OCI-LY1 (cell line): ENCODE results near the gene DYNC1I1.

Experiments
- H2AFZ ChIP-seq: fragments of 200-600 bp; sonication (generic), shearing (Covaris generic); 2 replicates; pipeline ENCODE4 v1.6.0; 2014; ENCODE audit warnings: antibody characterized with exemption, mild to moderate bottlenecking, low read length
- H3F3A ChIP-seq: fragments of 200-600 bp; sonication (generic), shearing (Covaris generic); 2 replicates; pipeline ENCODE4 v1.6.0; 2014; ENCODE audit warnings: mild to moderate bottlenecking, antibody characterized with exemption, low read length, moderate library complexity; ENCODE audit not compliant: insufficient read depth
- H3K27ac ChIP-seq: fragments of 200-600 bp; sonication (generic); 2 replicates; pipeline ENCODE4 v1.5.1; 2014; ENCODE audit warnings: low read length, mixed run types, mild to moderate bottlenecking, low read depth; ENCODE audit not compliant: poor library complexity, severe bottlenecking
- H3K27me3 ChIP-seq: fragments of 200-600 bp; sonication (generic); 2 replicates; pipeline ENCODE4 v1.6.0; 2014; ENCODE audit warnings: antibody characterized with exemption, mild to moderate bottlenecking, low read length, moderate library complexity; ENCODE audit not compliant: insufficient read depth
- H3K36me3 ChIP-seq: fragments of 200-600 bp; sonication (generic); 2 replicates; pipeline ENCODE4 v1.6.1; 2014; ENCODE audit warnings: mild to moderate bottlenecking, antibody characterized with exemption, low read length, moderate library complexity, mixed read lengths; ENCODE audit not compliant: insufficient read depth
- H3K4me1 ChIP-seq: fragments of 200-600 bp; sonication (generic); 2 replicates; pipeline ENCODE4 v1.5.1; 2014; ENCODE audit warnings: mild to moderate bottlenecking, low read length, moderate library complexity; ENCODE audit not compliant: insufficient read depth, severe bottlenecking
- H3K4me2 ChIP-seq: fragments of 200-600 bp; sonication (generic), shearing (Covaris generic); 2 replicates; pipeline ENCODE4 v1.6.1; 2014; ENCODE audit warnings: low read length
- H3K4me3 ChIP-seq: fragments of 200-600 bp; sonication (generic); 2 replicates; pipeline ENCODE4 v1.5.1; 2014; ENCODE audit warnings: low read length, low read depth, mild to moderate bottlenecking, mixed read lengths; ENCODE audit not compliant: poor library complexity, severe bottlenecking
- H3K79me2 ChIP-seq: fragments of 200-600 bp; shearing (Covaris generic); 2 replicates; pipeline ENCODE4 v1.6.1; 2016; ENCODE audit warnings: mixed run types, low read length, mixed read lengths; ENCODE audit not compliant: insufficient read depth
- H3K9ac ChIP-seq: fragments of 200-600 bp; sonication (generic), shearing (Covaris generic); 2 replicates; pipeline ENCODE4 v1.6.1; 2014; ENCODE audit warnings: mild to moderate bottlenecking, low read length, mixed read lengths
- H3K9me2 ChIP-seq: fragments of 200-600 bp; sonication (generic), shearing (Covaris generic); 2 replicates; pipeline ENCODE4 v1.6.1; 2014; ENCODE audit warnings: low read depth, mild to moderate bottlenecking, low read length, mixed read lengths
- H3K9me3 ChIP-seq: fragments of 200-600 bp; shearing (Covaris generic); 2 replicates; pipeline ENCODE4 v1.6.1; 2014; ENCODE audit warnings: low read length, mixed read lengths
- H4K20me1 ChIP-seq: fragments of 200-600 bp; sonication (generic), shearing (Covaris generic); 2 replicates; pipeline ENCODE4 v1.6.0; 2016; ENCODE audit warnings: mild to moderate bottlenecking, low read length; ENCODE audit not compliant: insufficient read depth
- EZH2 ChIP-seq: fragments of 200-600 bp; sonication (generic), shearing (Covaris generic); IDR thresholded peaks from 2 replicates; pipeline ENCODE4 v1.8.0; 2017; ENCODE audit warnings: borderline replicate concordance, mixed run types, mild to moderate bottlenecking, antibody characterized with exemption, low read length, moderate library complexity, mixed read lengths
- TF ChIP-seq, protein P1 (sequence below): fragments of 200-600 bp; sonication (generic), shearing (Covaris generic); IDR thresholded peaks from 2 replicates; pipeline ENCODE4 v1.5.1; 2017; ENCODE audit warnings: mild to moderate bottlenecking, antibody characterized with exemption, low read length, moderate library complexity, mixed read lengths

The DYNC1I1 gene

DNA sequence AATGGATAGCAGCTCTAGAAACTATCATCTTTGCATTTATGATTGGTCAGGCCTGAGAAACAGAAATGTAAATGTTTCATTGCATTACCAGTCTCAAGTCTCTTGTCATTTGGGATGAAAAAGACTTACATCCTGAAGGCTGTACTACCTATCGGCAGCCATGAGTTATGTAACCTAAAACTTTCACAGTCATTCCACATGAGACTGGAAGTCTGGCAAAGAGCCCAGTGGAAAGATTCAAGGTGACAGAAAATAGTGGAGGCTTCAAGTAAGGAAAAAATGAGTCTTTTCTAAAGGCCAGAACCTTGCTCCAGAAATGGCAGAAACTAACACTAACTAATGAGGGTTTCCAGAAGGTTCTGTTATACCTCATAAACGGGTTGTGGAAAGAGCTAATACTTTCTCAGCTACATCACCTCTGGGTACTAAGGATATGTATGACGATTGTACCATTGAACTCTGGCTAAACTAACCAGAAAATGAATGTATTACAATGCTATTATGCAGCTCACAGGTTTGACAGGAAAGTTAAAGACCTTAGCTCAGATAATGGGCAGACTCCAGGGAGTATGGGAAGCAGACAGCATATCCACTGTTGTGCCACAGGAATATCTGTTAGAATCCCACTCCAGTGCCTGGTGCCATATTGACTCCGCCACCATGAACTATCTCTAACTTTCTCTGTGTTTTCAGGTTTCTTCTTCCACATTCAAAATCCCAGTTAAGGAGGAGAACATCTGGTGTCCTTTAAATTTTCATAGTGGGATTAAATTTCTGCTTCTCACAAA, 41.7 kb upstream of the DYNC1I1 start:
- H3F3A ChIP-seq, result no peaks in the 10 kb centered on the region
- H3K4me3 ChIP-seq, result no peak overlapping the region
- TF ChIP-seq, protein P1, sequence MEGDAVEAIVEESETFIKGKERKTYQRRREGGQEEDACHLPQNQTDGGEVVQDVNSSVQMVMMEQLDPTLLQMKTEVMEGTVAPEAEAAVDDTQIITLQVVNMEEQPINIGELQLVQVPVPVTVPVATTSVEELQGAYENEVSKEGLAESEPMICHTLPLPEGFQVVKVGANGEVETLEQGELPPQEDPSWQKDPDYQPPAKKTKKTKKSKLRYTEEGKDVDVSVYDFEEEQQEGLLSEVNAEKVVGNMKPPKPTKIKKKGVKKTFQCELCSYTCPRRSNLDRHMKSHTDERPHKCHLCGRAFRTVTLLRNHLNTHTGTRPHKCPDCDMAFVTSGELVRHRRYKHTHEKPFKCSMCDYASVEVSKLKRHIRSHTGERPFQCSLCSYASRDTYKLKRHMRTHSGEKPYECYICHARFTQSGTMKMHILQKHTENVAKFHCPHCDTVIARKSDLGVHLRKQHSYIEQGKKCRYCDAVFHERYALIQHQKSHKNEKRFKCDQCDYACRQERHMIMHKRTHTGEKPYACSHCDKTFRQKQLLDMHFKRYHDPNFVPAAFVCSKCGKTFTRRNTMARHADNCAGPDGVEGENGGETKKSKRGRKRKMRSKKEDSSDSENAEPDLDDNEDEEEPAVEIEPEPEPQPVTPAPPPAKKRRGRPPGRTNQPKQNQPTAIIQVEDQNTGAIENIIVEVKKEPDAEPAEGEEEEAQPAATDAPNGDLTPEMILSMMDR, result no peak
- TF ChIP-seq EZH2, result no peak
- H4K20me1 ChIP-seq, result no peaks in the 10 kb centered on the region
- no peaks in the 10 kb centered on the region for H3K36me3 ChIP-seq
- H3K27me3 ChIP-seq, result no peaks in the 10 kb centered on the region
- no peak overlapping the region for H3K27ac ChIP-seq
- no peaks in the 10 kb centered on the region for H3K79me2 ChIP-seq
- H3K4me1 ChIP-seq, result peaks cover 13% of the 10 kb centered on the region
- no peaks in the 10 kb centered on the region for H3K9me3 ChIP-seq
- no peaks in the 10 kb centered on the region for H3K9me2 ChIP-seq
- H3K9ac ChIP-seq, result no peak overlapping the region
- H3K4me2 ChIP-seq, result no peak overlapping the region
- no peak overlapping the region for H2AFZ ChIP-seq

DNA sequence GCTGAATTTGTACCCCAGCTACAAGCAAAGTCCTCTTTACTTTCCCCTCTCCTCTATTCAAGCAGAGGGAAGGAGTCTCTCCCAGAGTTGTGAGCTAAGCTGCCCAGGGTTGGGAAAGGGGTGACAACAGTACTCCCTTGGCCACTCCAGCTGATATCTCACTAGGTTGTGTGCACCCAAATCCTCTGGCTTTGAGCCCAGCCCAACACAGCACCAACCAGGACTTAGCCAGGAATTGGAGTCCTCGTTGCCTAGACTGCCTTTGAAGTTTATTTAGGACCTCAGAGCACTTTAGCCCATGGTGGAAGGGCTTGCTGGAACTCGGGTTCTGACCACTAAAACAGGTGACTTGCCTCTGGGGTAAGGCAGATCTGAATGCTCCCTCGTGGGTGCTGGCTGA, 35.7 kb upstream of the DYNC1I1 start:
- TF ChIP-seq, protein P1, result no peak
- TF ChIP-seq EZH2, result no peak
- no peak overlapping the region for H2AFZ ChIP-seq
- H3K4me3 ChIP-seq, result no peak overlapping the region
- H3K4me1 ChIP-seq, result no peaks in the 10 kb centered on the region
- no peaks in the 10 kb centered on the region for H3K36me3 ChIP-seq
- no peaks in the 10 kb centered on the region for H4K20me1 ChIP-seq
- no peak overlapping the region for H3K9ac ChIP-seq
- H3K27ac ChIP-seq, result no peak overlapping the region
- H3K9me2 ChIP-seq, result no peaks in the 10 kb centered on the region
- no peaks in the 10 kb centered on the region for H3K27me3 ChIP-seq
- no peaks in the 10 kb centered on the region for H3F3A ChIP-seq
- H3K79me2 ChIP-seq, result no peaks in the 10 kb centered on the region
- H3K4me2 ChIP-seq, result no peak overlapping the region
- no peaks in the 10 kb centered on the region for H3K9me3 ChIP-seq

DNA sequence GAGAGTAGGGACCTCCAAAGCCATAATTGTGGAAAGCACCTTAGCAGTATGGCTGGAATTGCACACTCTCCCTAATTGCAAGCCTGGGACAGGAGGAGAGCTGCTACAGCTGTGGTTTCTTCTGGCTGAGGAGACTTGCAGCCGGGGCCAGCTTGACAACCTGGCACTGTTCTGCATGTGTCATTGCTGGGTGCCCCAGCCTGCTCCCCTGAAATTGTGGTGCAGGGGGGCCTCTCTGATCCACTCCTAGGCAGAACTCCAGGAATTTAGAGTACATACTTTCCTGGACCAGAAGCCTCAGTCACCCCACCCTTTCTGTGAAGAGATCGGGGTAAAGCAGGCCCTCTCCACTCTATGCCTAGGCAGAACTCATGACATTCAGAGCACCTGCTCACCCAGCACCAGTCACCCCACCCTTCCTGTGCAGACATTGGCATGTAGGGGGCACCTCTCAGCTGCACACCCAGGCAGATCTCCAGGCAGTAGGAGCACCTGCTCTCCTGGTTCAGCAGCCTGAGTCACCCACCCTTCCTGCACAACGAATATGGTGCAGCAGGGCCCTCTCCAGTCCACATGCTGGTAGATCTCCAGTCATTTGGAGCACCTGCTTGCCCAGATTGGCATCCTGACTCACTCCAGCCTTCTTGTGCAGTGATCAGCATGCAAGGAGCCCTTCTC, 34.4 kb upstream of the DYNC1I1 start:
- H4K20me1 ChIP-seq, result no peaks in the 10 kb centered on the region
- no peak overlapping the region for H3K27ac ChIP-seq
- H3K4me1 ChIP-seq, result no peaks in the 10 kb centered on the region
- no peaks in the 10 kb centered on the region for H3K9me2 ChIP-seq
- H3K9me3 ChIP-seq, result no peaks in the 10 kb centered on the region
- no peaks in the 10 kb centered on the region for H3K79me2 ChIP-seq
- no peaks in the 10 kb centered on the region for H3K27me3 ChIP-seq
- H3K9ac ChIP-seq, result no peak overlapping the region
- no peak overlapping the region for H3K4me3 ChIP-seq
- no peaks in the 10 kb centered on the region for H3K36me3 ChIP-seq
- TF ChIP-seq EZH2, result no peak
- TF ChIP-seq, protein P1, result no peak
- H2AFZ ChIP-seq, result no peak overlapping the region
- no peak overlapping the region for H3K4me2 ChIP-seq
- H3F3A ChIP-seq, result no peaks in the 10 kb centered on the region
